A673 (cell line): ENCODE measurements around the gene ADPRH. TPM values are rescaled to one million over a fixed set of nuclear protein-coding genes. Genes with fewer than 3 reads are reported as not detected.

Experiments used
- BruUV-seq: library from RNA; stranded (reverse); fragments of 400-500 nt; replicated peaks from 2 replicates; lab custom pipeline; 2021; lab: Mats Ljungman, UMichigan
- CTCF ChIA-PET: fragments of 300-600 bp; sonication (Branson Sonifier 250); formaldehyde crosslinking; loops from one replicate; lab custom pipeline; 2022; ENCODE audit warnings: antibody characterized with exemption; lab: Charles Lee
- POLR2A ChIA-PET: fragments of 300-600 bp; sonication (Branson Sonifier 250); formaldehyde crosslinking; loops from one replicate; lab custom pipeline; 2022; ENCODE audit warnings: antibody characterized with exemption; ENCODE audit not compliant: low non-redundant PET; lab: Charles Lee
- DNase-seq: peaks from one replicate; pipeline ENCODE4 v3.0.0-alpha.2; 2015; ENCODE audit warnings: low spot score
- H3K27ac ChIP-seq: fragments of 200-600 bp; sonication (generic); 2 replicates; pipeline ENCODE4 v1.5.1; 2016; ENCODE audit warnings: mixed run types, low read depth, mild to moderate bottlenecking, mixed read lengths, antibody characterized with exemption, low read length; ENCODE audit not compliant: poor library complexity, severe bottlenecking
- H3K27me3 ChIP-seq: fragments of 200-600 bp; sonication (generic); replicated peaks from 2 replicates; pipeline ENCODE4 v1.6.1; 2017; ENCODE audit warnings: mixed run types, low read depth, mild to moderate bottlenecking, mixed read lengths, antibody characterized with exemption, low read length; ENCODE audit not compliant: insufficient read depth, poor library complexity
- H3K36me3 ChIP-seq: fragments of 200-600 bp; sonication (generic); 2 replicates; pipeline ENCODE4 v1.6.1; 2016; ENCODE audit warnings: mixed run types, mild to moderate bottlenecking, mixed read lengths, antibody characterized with exemption, low read length; ENCODE audit not compliant: insufficient read depth, poor library complexity, severe bottlenecking
- H3K4me1 ChIP-seq: fragments of 200-600 bp; sonication (generic); 2 replicates; pipeline ENCODE4 v1.6.1; 2017; ENCODE audit warnings: mixed run types, mild to moderate bottlenecking, mixed read lengths, antibody characterized with exemption, low read length; ENCODE audit not compliant: insufficient read depth, poor library complexity, severe bottlenecking
- H3K4me3 ChIP-seq: fragments of 200-600 bp; sonication (generic); 2 replicates; pipeline ENCODE4 v1.5.1; 2016; ENCODE audit warnings: low read depth, mixed run types, mild to moderate bottlenecking, mixed read lengths, low read length; ENCODE audit not compliant: poor library complexity, severe bottlenecking
- H3K9me3 ChIP-seq: fragments of 200-600 bp; sonication (generic); 2 replicates; pipeline ENCODE4 v1.6.1; 2016; ENCODE audit warnings: mixed run types, low read depth, mild to moderate bottlenecking, mixed read lengths, antibody characterized with exemption, low read length; ENCODE audit not compliant: poor library complexity, severe bottlenecking
- CTCF ChIP-seq: fragments of 300-800, 200-600 bp; sonication (generic); conservative IDR thresholded peaks from 2 replicates; pipeline ENCODE4 v1.5.1; 2017; ENCODE audit warnings: low read depth, mild to moderate bottlenecking, antibody characterized with exemption, low read length, moderate library complexity, mixed read lengths
- EZH2 ChIP-seq: fragments of 200-600 bp; sonication (generic); IDR thresholded peaks from 2 replicates; pipeline ENCODE4 v1.6.1; 2017; ENCODE audit warnings: borderline replicate concordance, low read depth, mild to moderate bottlenecking, mixed read lengths, antibody characterized with exemption, low read length; ENCODE audit not compliant: poor library complexity, severe bottlenecking
- intact Hi-C: fragments of 100-400 bp; cut with micrococcal nuclease; formaldehyde crosslinking; loops from one replicate; pipeline ENCODE4 v1.10.0; 2022; ENCODE audit not compliant: unreplicated experiment
- total RNA-seq: library from RNA; stranded (reverse); gene quantifications from 2 replicates; pipeline ENCODE4 v1.2.3, GENCODE V29; 2021

Gene ADPRH
- total RNA-seq, 1 experiment from 2014 or later, result 0.37 TPM

- ChIA-PET CTCF (no interaction called here), POLR2A (no interaction called here)
- TF ChIP-seq EZH2 (no peak), CTCF (no peak)
- no TSS peak for BruUV-seq
- no peak overlapping the region for H3K27ac ChIP-seq
- peaks cover 1% of the 10 kb centered on the region for H3K4me1 ChIP-seq
- H3K27me3 ChIP-seq, result no peaks in the 10 kb centered on the region
- no peaks in the 10 kb centered on the region for H3K9me3 ChIP-seq
- intact Hi-C loops, result no loop called here
- H3K4me3 ChIP-seq, result no peak overlapping the region
- no peak for DNase-seq
- no peaks in the 10 kb centered on the region for H3K36me3 ChIP-seq
These were observed 34.6 kb downstream of the ADPRH start for GRCh38 chr3:119613872-119614271.

- Histone ChIP-seq H3K27ac (no peak overlapping the region), H3K4me3 (no peak overlapping the region), H3K4me1 (no peaks in the 10 kb centered on the region), H3K36me3 (no peaks in the 10 kb centered on the region), H3K9me3 (no peaks in the 10 kb centered on the region), H3K27me3 (no peaks in the 10 kb centered on the region)
- TF ChIP-seq CTCF, result no peak
- TF ChIP-seq EZH2, result no peak
- no peak for DNase-seq
- intact Hi-C loops, result no loop called here
- ChIA-PET POLR2A (no interaction called here), CTCF (no interaction called here)
- BruUV-seq, result no TSS peak
These were observed 36.8 kb downstream of the ADPRH start for GRCh38 chr3:119616056-119616455.

- H3K4me3 ChIP-seq, result no peak overlapping the region
- intact Hi-C loops, result no loop called here
- no peaks in the 10 kb centered on the region for H3K36me3 ChIP-seq
- no peaks in the 10 kb centered on the region for H3K9me3 ChIP-seq
- DNase-seq, result no peak
- ChIA-PET POLR2A (no interaction called here), CTCF (interaction anchor here (0.5 kb wide), 1 partner anchor 58 kb away, joined by 3 read pairs; no protein-coding TSS in a partner anchor)
- H3K27ac ChIP-seq, result no peak overlapping the region
- TF ChIP-seq CTCF (no peak), EZH2 (no peak)
- no peaks in the 10 kb centered on the region for H3K4me1 ChIP-seq
- no peaks in the 10 kb centered on the region for H3K27me3 ChIP-seq
- no TSS peak for BruUV-seq
These were observed 39.8 kb downstream of the ADPRH start for GRCh38 chr3:119619094-119619493.
